Mammary epithelial cell (primary cell): ENCODE results near the gene DZIP1L.

Experiments
- CTCF ChIP-seq, 2 donors: IDR thresholded peaks in 1 of 2; conservative IDR thresholded peaks in 1 of 2; 2 replicates each; pipeline ENCODE4 v1.5.1; 2011 to 2012; ENCODE audit warnings: inconsistent platforms in 2 of 2, low read length in 2 of 2, mild to moderate bottlenecking in 2 of 2, control low read depth in 1 of 2, low read depth in 1 of 2; ENCODE audit not compliant: insufficient read depth in 1 of 2; ENCODE audit errors: extremely low read depth in 1 of 2
- EZH2 ChIP-seq: IDR thresholded peaks from 2 replicates; pipeline ENCODE4 v1.6.1; 2012; ENCODE audit warnings: low read length, inconsistent platforms, borderline replicate concordance

GRCh38 chr3:138118612-138119422, 3.4 kb upstream of the DZIP1L start:
- peak; percentile 89 to 95 for TF ChIP-seq CTCF (conservative IDR thresholded peaks at IDR 0.05 in 1 of 2, IDR thresholded peaks at IDR 0.05 in 1 of 2; ENCODE audit: extremely low read depth in 1 of 2, insufficient read depth in 1 of 2, low read depth in 1 of 2, low read length in 2 of 2)
- TF ChIP-seq EZH2: no peak
